Endometrial microvascular endothelial cells (primary cell): ENCODE results near the gene SARDH. TPM values are rescaled to one million over a fixed set of nuclear protein-coding genes. Genes with fewer than 3 reads are reported as not detected.
"Not testable (repeated sequence)": the region's sequence is repeated elsewhere in the genome, so short reads cannot be mapped to it uniquely, and the experiment has no call there.

Experiments used
- in situ Hi-C: cut with HindIII; loops from 2 replicates; pipeline ENCODE4 v1.10.0; 2017; ENCODE audit warnings: low sequenced_read_pairs, low pct_unique_long_range_greater_than_20kb; ENCODE audit errors: inconsistent ontology term
- total RNA-seq: library from RNA; depleted of rRNA; stranded (reverse); fragments of >200 nt; gene quantifications from one replicate; pipeline ENCODE4 v1.2.3, GENCODE V29; 2015; ENCODE audit errors: inconsistent ontology term

Gene SARDH
- total RNA-seq, 1 donor from 2014 or later = not detected

DNA sequence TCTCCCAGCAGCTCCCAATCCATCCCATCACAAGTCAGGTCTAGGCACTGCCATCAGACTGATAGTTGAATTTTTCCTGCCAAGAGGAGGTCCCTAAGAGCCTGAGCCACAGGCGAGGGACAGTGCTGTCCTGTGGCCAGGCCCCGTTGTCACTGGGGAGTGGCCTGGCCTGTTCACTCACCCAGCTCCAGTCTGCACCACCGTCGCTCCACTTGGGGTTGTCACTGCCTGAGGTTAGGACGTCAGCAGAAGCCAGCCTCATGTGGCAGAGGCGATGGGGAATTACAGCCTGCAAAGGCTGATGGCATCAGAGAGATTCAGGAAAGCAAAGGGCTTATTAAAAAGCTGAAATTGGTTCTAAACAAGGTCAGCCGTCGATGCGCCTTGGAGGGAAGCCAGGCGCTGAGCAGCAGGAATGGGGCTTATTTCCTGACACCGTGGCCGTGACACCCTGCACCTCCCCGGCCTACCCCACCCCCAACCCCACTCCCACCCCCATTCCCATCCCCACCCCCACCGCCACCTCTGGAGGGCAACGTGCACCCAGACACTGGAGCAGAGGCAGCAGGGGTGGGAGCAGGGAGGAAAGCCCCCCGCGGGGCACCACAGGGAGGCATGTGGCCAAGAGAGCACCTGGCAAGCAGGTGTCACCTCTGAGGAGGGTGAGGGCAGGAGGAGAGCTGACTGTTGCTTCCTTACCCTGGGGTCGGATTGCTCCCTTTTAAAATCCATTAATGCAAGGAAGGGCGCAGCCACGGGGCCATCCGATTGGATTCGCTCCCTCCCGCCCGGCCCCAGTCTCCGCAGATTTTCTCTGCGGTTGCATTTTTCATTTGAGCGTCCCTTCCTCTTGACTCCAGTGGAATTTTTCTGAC lies 105.1 kb downstream of the SARDH start:
- in situ Hi-C loops = no loop called here

DNA sequence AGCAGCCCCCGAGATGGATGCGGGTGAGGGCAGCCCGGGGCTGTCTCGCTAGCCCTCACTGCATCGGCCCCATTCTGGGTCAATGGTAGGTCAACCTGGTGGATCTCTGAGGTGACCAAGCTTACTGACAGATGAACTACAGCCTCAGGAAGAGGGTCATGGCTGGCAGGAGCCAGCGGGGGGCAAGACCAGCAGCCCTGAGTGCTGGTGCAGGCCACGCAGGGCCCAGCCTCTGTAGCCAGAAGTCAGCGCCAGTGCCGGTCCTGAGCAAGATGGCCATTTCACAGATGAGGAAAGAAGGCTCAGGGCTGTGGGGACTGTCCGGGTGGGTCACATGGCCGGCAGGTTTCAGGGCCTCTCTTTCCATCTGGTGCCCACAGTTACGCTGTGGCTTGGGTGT lies 107.0 kb downstream of the SARDH start:
- in situ Hi-C loops = no loop called here

DNA sequence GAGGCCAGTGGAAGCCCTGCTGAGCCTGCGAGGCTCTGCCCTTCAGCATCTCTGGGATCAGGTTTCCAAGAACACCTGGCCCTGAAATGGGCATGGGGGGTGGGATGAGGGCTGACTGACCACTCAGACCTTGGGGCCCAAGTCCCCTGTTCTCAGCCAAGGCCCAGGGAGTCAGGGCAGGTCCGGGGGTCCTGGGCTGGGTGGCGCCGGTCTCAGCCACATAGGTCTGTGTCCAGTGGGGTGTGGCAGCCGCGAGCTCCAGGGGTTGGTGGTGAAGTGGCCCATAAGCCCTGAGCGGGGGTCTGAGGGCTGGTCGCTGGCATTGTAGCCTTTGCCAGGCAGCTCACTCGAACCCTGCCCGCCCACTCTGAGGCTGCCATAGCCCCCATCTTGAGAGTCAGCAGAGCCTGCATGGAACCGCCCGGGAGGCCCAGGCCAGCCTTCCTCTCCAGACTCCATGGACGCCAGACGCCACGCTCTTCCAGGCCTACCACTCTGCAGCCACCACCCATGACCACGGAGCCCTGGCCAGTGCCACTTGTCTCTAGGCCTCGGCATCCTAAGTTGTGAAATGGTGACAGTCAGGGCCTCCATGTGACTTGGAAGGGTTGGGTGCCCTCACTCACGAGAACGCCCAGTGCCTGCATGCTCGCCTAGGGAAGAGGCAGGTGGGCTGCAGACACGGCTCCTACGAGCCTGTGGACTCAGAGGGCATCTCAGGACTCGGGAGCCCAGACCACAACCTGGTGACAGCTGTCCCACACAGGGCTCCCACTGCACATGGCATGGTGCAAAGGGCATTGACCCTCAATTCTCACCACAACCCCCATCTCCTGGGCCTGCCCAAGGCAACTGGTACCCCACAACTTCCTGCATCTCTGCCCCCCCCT lies 108.7 kb downstream of the SARDH start:
- in situ Hi-C loops = no loop called here

DNA sequence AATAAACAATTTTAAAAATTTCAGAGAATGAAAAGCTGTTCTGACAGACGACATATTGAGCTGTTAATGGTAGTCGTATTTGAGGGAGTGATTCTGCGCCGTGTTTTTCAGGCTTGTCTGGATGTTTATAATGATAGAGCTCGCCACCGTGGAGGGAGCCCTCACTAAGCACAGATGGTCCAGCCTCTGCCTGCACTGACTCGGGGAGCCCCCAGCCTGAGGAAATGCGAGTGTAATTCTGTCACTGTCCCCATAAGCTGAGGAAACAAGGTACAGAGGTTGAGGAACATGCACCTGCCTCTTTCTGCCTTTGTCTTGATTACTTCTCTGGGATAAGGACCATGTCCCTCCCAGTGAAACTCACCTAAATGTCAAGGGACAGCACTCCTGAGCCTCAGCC lies 109.4 kb downstream of the SARDH start:
- in situ Hi-C loops = no loop called here

DNA sequence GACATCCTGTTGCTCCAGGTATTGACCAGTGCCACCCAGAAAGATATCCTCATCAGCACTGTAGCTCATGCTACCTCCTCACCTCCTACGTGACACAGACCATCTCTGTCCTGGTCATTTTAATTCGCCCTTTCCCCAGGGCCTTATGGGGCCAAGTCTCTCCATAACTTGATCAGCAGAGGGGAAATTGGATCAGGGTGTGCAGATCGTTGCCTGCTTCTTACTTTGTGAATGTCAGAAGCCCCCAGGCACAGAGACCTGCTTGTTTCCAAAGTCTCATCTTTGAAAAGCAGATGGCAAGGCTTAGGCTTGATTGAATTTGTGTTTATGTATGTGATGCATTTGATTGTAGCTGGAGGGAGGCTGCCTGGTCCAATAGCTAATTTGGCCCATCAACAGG lies 110.8 kb downstream of the SARDH start:
- in situ Hi-C loops = no loop called here

DNA sequence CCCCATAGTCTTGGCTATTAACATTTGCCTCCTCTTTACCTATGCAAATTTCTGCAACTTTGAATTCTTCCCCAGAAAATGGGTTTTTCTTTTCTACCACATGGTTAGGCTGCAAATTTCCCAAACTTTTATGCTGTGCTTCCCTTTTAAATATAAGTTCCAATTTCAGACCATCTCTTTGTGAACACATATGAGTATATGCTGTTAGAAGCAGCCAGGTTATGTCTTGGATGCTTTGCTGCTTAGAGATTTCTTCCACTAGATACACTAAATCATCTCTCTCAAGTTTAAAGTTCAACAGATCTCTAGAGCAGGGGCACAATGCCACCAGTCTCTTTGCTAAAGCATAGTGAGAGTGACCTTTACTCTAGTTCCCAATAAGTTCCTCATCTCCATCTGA lies 112.1 kb downstream of the SARDH start:
- in situ Hi-C loops = not testable (repeated sequence)

DNA sequence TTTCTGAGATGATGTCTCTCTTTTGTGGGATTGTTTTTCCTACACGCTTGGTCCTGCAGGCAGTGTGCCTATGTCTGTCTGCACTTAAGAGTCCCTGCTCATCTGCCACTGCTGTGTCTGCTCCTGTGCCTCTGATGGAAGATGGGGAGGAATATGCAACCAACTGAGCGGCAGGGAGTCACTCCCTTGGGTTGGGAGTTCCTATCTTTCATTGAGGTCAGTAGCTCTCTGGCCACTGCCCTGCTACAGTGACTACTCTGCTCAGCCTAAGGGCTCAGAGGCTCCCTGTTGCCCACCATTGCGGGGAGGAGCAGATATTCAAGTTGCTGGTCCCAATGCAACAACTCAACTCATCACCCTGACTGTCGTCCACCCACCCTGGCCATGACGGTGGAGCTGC lies 115.6 kb downstream of the SARDH start:
- in situ Hi-C loops = no loop called here

DNA sequence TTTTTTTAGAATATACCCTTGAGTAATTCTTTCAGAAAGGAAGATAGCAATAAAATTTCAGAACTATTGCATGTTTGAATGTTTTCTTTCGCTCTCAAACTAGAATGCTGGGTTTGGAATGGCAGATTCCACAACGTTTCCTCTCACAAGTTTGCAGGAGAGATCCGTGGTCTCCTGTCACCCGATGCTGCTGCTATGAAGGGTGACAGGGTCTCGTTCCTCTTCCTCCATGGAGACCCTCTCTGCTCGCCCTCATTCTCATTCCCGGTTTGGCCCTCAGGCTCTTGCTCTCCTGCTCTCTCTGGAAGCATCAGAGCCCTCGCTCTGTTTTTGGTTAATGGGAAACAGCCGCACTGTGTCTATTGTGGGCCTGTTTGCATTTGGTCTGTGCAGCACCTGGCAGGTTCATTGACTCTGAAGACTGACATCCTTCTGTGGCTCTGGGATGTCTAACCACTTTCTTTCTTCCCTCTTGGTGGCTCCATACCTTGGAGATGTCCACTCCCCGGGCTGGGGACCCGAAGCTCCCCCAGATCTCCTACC lies 116.4 kb downstream of the SARDH start:
- in situ Hi-C loops = no loop called here

DNA sequence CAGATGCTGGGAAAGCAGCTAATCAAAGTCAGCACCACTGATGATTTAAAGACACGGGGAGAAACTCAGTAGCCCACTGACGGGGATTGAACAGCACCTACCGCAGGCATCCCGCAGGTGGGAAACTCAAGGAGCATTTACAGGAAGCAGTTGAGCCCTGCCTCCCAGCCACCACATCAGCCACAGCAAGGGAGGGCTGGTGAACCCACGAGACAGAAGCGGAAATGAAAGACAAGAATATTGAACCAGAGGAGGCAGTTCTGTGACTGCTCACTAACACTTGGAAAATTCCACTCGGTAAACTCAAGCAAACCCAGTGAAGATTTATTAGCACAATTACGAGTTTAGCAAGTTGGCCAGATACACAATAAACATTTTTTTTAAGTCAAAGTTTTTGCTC lies 118.4 kb downstream of the SARDH start:
- in situ Hi-C loops = no loop called here

DNA sequence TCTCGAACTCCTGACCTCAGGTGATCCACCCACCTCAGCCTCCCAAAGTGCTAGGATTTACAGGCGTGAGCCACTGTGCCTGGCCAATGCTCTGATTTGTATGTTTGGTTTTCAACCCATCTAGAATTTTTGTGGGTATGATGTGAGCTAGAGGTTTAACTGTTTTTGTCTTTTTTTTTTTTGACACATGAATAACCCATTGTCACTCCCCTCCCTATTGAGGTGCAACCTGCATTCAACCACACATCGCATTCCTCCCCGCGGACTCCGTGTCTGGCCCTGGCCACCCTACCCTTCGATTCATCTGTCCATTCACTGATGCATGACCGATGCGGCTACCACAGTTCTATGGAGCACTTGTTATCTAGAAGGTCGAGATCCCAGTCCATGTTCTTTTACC lies 119.4 kb downstream of the SARDH start:
- in situ Hi-C loops = no loop called here

DNA sequence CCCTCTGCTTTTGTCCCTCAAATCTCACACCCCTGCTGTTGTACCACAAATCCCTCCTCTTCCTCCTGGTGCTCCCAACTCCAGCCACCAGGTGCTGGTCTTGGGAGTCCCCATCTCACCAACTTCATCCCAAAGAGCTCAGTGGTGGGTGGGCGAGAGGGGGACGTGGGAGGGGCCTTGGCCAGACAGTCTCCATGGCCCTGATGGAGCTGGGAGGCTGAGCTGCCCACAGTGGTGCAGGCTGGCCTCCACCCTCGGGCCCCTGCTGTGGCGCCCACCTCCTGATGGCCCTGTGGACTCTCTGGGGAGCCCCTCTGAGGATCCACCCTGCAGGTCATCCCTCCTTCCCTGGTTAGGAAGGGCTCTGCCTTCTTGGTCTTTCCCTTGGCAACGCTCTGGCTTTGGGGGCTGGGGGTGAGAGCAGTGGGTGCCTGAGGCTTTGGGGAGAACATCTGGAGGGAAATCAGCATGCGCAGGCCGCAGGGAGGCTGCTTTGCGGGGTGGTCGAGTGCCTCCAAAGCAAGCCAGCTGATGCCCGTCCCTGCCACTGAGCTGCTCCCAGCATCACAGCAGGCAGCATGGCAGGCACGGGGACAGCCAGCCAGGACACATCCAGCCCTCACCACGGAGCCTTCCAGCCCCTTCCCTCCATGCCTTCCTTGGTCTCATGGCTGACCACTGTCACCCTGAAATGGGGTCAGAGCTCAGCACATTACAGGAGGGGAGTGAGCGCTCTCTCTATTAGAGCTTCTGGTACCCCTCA lies 121.3 kb downstream of the SARDH start:
- in situ Hi-C loops = no loop called here

DNA sequence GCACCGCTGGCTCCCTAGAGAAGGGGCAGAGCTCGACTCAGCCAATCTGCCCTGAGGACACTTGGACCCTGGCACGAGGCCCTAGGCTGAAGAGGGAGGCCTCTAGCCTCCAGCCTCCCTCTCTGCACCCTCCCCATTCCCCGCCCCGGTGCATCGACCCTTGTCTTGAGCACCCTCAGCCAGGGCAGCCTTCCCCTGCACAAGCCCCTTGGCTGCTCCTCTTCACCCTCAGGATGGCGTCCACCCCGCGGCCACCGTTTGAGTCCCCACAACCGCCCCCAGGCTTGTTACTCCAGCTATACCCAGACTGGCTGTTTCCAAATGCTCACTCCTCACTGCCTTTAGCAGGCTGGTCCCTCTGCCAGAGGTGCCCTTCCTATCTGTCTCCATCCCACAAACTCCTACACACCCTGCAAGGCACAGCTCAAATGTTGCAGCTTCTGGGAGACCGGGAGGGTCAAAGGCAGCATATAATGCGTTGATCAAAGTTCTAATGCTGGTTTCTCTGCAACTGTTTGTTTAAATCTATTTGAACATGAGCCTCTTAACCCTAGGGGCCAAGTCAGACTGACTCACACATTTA lies 122.5 kb downstream of the SARDH start:
- in situ Hi-C loops = no loop called here

DNA sequence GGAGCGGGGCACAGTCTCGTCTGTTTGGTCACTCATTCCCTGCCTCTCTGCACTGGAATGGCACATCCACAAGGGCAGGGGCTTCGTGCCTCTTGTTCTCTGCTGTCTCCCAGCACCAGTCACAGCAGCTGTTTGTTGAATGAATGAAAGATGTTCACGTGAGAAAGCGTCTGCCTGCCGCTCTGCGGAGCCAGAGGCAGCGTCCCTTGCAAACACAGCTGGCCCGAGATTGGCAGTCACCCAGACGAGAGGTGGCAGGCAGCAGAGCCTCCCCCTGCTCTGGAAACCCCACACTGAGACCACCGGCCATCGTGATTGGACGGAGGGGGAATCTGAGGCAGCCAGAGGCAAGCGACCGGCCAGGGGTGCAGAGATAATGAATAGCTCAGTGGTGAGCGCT lies 123.0 kb downstream of the SARDH start:
- in situ Hi-C loops = no loop called here

DNA sequence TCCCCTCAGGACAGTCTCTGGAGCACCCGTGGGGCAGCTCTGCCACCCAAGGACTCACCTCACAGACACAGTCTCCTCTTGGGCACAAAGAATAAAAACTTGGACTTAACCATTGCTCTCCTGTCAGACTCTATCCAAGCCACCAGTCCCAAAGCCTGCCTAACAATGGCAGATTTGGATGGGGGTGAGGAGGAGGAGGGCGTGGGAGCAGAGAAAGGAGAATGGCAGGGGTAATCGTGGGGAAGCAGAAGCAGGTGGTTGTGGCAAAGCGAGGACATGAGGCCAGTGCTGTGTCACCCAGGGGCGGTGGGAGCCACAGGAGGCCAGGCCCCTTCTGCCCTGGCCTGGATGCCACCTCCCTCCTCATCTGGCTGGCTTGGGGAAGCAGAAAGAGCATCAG lies 123.5 kb downstream of the SARDH start:
- in situ Hi-C loops = no loop called here

DNA sequence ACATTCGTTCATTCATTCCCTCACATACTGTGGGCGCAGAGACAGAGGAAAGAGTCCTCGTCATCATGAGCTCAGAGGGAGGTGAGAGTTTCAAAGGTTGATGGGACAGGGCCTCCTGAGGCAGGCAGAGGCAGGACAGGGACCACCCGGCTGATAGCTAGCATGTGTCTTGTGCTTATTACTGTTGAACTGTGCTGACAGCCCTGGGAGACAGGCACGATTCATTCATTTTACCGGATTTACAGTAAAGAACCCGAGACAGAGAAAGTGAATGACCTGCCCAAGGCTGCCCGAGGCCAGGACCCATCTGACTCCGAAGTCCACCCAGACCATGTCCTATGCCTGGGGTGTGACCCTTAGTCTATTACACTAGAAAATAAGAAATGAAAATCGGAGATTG lies 124.1 kb downstream of the SARDH start:
- in situ Hi-C loops = no loop called here
